COLO668 (cell line): ENCODE measurements around the gene SLC8A3.

Experiments
- DNase-seq: peaks from one replicate; lab custom pipeline; 2025; ENCODE audit not compliant: unreplicated experiment; lab: John Stamatoyannopoulos, UW

SLC8A3 gene

DNA sequence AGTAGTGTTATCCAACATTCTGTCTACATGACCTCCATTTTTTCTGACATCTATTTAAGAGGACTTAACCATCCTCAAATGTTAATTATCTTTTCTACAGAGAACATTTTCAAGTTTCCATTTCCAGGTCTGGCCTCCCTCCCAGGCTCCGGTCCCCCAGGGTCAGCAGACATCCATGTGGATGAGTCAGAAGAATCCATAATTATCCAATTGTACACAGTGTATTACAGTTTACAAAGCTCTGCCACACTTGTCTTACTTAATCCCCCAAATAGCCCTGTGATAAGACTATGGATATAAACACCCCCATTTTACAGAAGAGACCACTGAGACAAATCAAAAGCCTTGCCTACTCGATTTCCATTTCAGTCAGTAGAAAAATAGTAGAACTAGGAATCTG, 65.0 kb downstream of the SLC8A3 start:
- no peak for DNase-seq

DNA sequence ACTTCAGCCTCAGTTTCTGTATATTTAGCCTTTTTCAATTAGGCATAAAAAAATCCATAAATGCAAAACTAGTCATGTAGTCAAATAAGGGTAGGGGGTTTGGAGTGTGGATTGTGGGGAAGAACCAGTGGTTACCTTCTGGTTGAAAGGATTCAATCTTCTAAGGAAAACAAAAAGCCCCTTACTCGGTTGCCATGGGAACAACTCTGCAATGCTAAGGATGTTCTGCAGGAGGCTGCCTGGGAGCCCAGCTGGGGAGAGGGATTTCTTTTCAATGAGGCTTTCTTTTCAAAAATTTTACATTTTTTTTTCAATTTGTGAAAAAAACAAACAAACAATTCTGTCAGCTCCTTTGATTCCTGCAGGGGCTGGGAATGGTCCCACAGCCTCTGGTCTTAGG, 67.2 kb downstream of the SLC8A3 start:
- no peak for DNase-seq

DNA sequence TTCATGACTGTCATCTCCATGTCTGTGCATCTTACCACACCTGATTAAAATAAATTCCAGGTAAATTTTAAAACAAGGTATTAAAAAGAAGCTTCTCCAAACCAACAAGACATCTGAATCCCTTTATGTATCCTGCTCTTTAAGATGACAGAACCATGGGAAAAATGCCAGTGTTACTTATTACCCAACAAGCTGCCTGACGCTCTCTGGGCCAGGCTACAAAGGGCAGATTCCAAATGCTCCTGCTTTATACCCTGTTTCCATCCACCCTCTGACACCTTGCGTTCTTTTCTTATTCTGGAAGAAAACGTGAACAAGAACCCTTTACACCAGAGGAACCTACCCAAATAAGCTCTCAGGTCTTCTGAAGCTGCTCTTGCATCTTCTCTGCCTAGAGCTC, 70.7 kb downstream of the SLC8A3 start:
- no peak for DNase-seq

GRCh38 chr14:70116278-70116677, 72.5 kb downstream of the SLC8A3 start:
- DNase-seq, result no peak

DNA sequence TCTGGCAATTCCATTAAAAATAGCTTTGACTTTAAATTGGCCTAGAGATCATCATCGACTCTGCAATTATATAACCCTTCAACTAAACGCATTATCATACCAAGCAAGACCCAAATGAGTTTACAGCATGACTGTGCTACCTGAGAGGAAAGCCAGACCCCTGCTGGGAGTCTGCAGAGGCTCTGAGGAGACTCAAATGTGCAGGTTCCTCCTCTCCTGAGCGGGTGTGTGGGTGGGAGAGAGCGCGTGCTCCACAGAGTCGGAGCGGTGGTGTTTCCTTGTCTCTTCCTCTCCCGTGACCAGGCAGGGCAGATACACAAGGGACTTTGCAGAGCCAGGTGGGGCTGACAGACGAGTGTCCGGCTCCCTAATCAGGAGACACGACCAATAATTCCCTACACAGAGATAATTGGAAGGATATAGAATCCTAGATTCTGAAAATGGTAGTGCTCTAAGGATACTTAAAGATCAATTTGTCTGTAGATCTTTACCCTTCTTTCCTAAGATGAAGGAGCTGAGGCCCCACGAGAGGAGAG, 74.1 kb downstream of the SLC8A3 start:
- DNase-seq, result no peak

- no peak for DNase-seq
Measured at GRCh38 chr14:70113211-70113610, 75.5 kb downstream of the SLC8A3 start.

GRCh38 chr14:70108419-70108818, 80.3 kb downstream of the SLC8A3 start:
- DNase-seq, result no peak

- DNase-seq, result no peak
Measured at GRCh38 chr14:70107309-70107708, 81.4 kb downstream of the SLC8A3 start.

DNA sequence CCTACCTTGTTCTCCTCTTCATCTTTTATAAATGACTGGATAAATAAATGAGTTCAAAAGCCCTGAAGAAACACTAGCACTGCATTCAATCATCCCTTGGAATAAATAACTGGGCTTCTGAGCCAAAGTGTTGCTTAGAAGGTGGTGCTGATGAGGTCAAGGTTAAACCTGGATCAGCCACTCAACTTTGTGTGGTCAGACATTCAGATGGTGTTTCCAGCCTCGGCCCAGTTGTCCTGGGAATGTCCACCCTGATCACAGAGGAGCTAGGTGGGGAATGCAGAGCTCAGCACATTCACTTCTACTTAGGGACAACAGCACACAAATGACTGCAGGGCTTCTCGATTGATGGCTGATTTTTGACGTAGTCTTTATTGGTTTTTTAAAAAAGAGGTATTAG, 88.7 kb downstream of the SLC8A3 start:
- no peak for DNase-seq

- DNase-seq, result peak; percentile 29
Measured at GRCh38 chr14:70098250-70098809, 90.4 kb downstream of the SLC8A3 start.

GRCh38 chr14:70097576-70098249, 91.0 kb downstream of the SLC8A3 start:
- DNase-seq, result peak; percentile 84

GRCh38 chr14:70096866-70097265, 91.9 kb downstream of the SLC8A3 start:
- peak; percentile 62 for DNase-seq

DNA sequence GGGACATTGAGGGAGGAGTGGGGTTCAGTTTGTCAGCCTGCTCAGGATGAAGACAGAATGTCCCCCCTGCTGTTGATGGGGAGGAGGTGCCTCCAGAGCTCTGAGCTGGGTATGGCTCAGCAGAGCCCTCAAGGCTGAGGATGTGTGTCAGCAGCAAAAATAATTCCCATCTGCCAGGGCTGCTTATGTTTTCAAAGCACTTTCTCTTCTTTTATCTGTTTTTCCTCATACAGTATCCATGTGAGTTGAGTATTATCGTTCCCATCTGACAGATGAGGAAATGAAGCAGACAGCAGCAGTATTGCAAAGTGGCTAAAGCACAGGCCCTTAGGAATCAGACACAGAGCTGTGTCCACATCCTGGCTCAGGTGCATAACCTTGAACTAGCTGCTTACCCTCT, 94.1 kb downstream of the SLC8A3 start:
- no peak for DNase-seq

DNA sequence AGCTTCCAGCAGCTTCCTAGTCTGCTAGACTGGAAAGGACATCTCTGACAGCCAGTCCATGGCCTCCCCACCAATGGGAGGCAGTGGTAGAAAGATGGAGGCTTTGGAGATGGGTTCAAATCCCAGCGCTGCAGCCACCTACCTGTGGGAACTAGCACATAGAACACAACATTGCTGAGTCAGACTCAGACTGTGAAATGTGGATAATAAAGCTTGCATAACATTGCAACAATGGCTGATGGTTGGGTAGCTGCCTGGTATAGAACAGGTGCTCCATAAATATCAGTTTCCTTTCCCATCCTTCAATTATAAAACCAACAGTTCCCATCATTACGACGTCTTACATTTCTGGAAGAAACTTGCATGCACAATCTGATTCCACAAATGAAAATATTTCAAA, 94.6 kb downstream of the SLC8A3 start:
- no peak for DNase-seq

DNA sequence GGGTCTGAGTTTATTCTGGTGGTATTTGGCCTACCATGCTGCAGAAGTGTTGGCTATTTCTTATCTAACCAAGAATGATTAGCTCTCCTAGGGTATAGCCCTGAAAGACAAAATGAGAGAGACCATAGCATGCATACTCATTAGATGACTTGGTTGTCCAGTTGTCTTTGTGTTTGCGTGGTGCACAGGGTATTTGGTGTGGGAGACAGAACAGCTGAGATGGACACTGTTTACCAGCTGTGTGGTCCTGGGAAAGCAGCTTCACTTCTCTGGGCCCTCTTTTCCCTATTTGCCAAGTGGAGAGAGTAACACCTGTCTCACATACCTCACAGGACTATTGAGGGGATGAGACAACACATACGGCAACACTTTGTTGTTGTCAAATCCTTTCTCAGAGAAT, 95.6 kb downstream of the SLC8A3 start:
- no peak for DNase-seq

- no peak for DNase-seq
Measured at GRCh38 chr14:70087380-70087697, 101.4 kb downstream of the SLC8A3 start.

DNA sequence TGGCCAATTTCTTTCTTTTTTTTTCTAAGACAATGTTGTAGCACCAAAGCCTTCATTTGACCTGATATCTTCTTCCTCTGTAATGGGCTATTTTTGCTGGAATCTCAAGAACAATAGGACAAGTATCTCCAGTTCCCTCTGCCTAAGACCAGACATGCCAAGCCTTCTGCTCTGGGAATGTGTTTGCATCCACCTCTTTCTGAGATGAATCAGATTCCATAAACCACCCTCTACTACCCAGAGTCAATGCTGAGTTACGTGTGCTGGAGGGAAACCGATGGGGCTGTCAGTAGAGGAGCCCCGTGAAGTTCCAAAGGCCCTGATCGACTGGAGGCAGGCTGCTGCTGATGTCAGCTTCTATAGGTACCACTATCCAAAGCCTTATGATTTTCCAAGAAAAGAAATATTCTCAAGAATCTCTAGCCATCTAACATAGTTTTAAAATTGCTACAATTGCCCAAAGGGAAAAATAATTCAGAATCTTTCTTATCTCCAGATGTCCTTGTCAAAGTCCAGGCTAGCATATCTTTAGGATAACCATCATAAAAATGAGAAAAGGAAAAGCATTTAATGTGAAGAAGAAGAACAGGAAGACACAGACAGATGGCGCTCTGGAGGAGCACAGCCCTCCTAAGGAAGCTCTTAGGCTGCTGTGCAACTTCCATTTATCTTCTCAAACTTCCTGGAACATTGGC, 101.9 kb downstream of the SLC8A3 start:
- DNase-seq, result peak; percentile 61

- no peak for DNase-seq
Measured at GRCh38 chr14:70084226-70084625, 104.5 kb downstream of the SLC8A3 start.

- no peak for DNase-seq
Measured at GRCh38 chr14:70082394-70082793, 106.4 kb downstream of the SLC8A3 start.

DNA sequence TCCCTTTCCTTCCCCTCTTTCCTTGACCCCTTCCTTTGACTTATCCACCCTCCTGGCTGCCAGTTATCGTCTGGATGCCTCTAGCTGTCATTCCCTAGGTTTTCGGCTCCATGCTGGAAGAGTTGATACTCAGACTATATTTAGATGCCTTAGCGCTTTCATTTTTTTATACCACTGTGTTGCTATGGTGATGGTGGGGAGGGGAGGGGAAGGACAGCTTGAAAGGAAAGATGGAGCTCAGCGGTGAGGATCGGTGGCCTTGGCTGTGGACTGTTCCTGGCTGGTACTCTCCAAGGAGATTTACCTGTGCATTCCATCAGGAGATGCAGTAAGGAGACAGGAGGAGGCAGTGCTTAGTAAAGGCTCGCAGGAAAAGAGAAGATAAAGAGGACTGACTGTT, 108.7 kb downstream of the SLC8A3 start:
- no peak for DNase-seq

DNA sequence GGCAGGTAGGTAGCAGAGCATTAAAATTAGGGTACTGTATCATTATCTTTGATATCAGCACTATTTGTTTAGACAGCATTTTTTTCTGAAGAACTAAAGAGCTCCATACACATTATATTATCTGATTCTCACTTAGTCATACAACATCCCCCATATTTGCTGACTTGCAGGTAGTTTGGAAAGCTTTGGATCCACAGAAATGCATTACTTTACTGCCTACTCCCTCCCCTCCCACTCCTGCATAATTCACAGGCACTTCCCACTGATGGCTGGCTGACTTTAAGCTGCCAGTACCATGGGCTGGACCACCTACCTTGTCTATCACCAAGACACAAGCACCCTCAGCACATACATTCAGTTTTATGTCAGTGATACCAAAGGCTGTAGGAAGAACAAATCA, 110.4 kb downstream of the SLC8A3 start:
- no peak for DNase-seq

- peak; percentile 35 for DNase-seq
Measured at GRCh38 chr14:70077720-70078119, 111.0 kb downstream of the SLC8A3 start.
